Measurements from ENCODE around the gene AKT3.

Gene AKT3

GRCh38 chr1:243503155-243503554 is 346.9 kb downstream of the AKT3 start:
- no peak for DNase-seq

- peak; percentile 86 for DNase-seq
Measured at GRCh38 chr1:243501002-243501401, 349.0 kb downstream of the AKT3 start.

- DNase-seq, result no peak
Measured at GRCh38 chr1:243500512-243500911, 349.5 kb downstream of the AKT3 start.

- DNase-seq, result no peak
Measured at GRCh38 chr1:243499711-243500110, 350.3 kb downstream of the AKT3 start.

- no peak for DNase-seq
Measured at GRCh38 chr1:243499248-243499647, 350.8 kb downstream of the AKT3 start.

- no peak for DNase-seq
Measured at GRCh38 chr1:243497939-243498681, 351.9 kb downstream of the AKT3 start.

- no peak for DNase-seq
Measured at GRCh38 chr1:243496806-243497205, 353.2 kb downstream of the AKT3 start.

- no peak for DNase-seq
Measured at GRCh38 chr1:243496187-243496646, 353.8 kb downstream of the AKT3 start.

- peak; percentile 37 for DNase-seq
Measured at GRCh38 chr1:243495442-243496186, 354.4 kb downstream of the AKT3 start.

- DNase-seq, result no peak
Measured at GRCh38 chr1:243494741-243495431, 355.2 kb downstream of the AKT3 start.

- DNase-seq, result peak; percentile 48
Measured at GRCh38 chr1:243493156-243494129, 356.6 kb downstream of the AKT3 start.

GRCh38 chr1:243490748-243491686 is 359.0 kb downstream of the AKT3 start:
- DNase-seq, result peak; percentile 55

- DNase-seq, result no peak
Measured at GRCh38 chr1:243489681-243490546, 360.1 kb downstream of the AKT3 start.

GRCh38 chr1:243489158-243489527 is 360.9 kb downstream of the AKT3 start:
- no peak for DNase-seq

- no peak for DNase-seq
Measured at GRCh38 chr1:243488459-243489157, 361.4 kb downstream of the AKT3 start.

- DNase-seq, result no peak
Measured at GRCh38 chr1:243487649-243488227, 362.3 kb downstream of the AKT3 start.

- no peak for DNase-seq
Measured at GRCh38 chr1:243487036-243487648, 362.9 kb downstream of the AKT3 start.

GRCh38 chr1:243483952-243484351 is 366.1 kb downstream of the AKT3 start:
- no peak for DNase-seq

Measured in fibroblast of skin of right biceps (primary cell).